Measurements from ENCODE around the gene ADAM22. TPM values are rescaled to one million over a fixed set of nuclear protein-coding genes. Genes with fewer than 3 reads are reported as not detected.

Gene ADAM22
- total and polyA plus RNA-seq, 4 donors: 0.04 to 0.61 (median 0.15) TPM

GRCh38 chr7:88146616-88147015 lies 212.6 kb downstream of the ADAM22 start (continued):
- TF ChIP-seq ZBTB33 (IDR thresholded peaks at IDR 0.05): no peak
- no peak for TF ChIP-seq YY1 (IDR thresholded peaks at IDR 0.05)
- no peak for TF ChIP-seq CTCF (IDR thresholded peaks at IDR 0.05; ENCODE audit: low read depth, low read length, missing input control)
- TF ChIP-seq NR2F2 (IDR thresholded peaks at IDR 0.05): no peak
- no peak for TF ChIP-seq JUND (IDR thresholded peaks at IDR 0.05)
- no peak for TF ChIP-seq FOXA1 (IDR thresholded peaks at IDR 0.05)

- no peaks in the 10 kb centered on the region for H3K27me3 ChIP-seq (ENCODE audit: control insufficient read depth in 4 of 4, insufficient read depth in 4 of 4, low read length in 3 of 4)
- no peak overlapping the region for H3K4me3 ChIP-seq (ENCODE audit: low read depth in 1 of 3, low read length in 3 of 3)
- no peaks in the 10 kb centered on the region for H3K4me1 ChIP-seq (ENCODE audit: control insufficient read depth in 4 of 4, insufficient read depth in 4 of 4, low read length in 3 of 4)
- no peak overlapping the region for H3K27ac ChIP-seq (ENCODE audit: low read depth in 1 of 2, low read length in 2 of 2)
- no peak for DNase-seq (ENCODE audit: low spot score)
- no peak overlapping the region for H3K9ac ChIP-seq (ENCODE audit: low read depth in 1 of 2, low read length in 2 of 2)
- no peaks in the 10 kb centered on the region for H3K36me3 ChIP-seq (ENCODE audit: control insufficient read depth in 4 of 4, insufficient read depth in 3 of 4, low read depth in 1 of 4, low read length in 3 of 4)
- TF ChIP-seq YY1 (IDR thresholded peaks at IDR 0.05) (no peak), SP1 (IDR thresholded peaks at IDR 0.05) (no peak), MAX (IDR thresholded peaks at IDR 0.05) (no peak), RXRA (IDR thresholded peaks at IDR 0.05) (no peak), REST (IDR thresholded peaks at IDR 0.05) (no peak), FOXA1 (IDR thresholded peaks at IDR 0.05) (no peak), HNF4A (conservative IDR thresholded peaks at IDR 0.05) (no peak), JUND (IDR thresholded peaks at IDR 0.05) (no peak), CTCF (IDR thresholded peaks at IDR 0.05; ENCODE audit: low read depth, low read length, missing input control) (no peak), EGR1 (IDR thresholded peaks at IDR 0.05; ENCODE audit: low read depth in 2 of 2) (no peak), FOXA2 (IDR thresholded peaks at IDR 0.05) (no peak), TAF1 (conservative IDR thresholded peaks at IDR 0.05) (no peak), NR2F2 (IDR thresholded peaks at IDR 0.05) (no peak), ZBTB33 (IDR thresholded peaks at IDR 0.05) (no peak), RAD21 (IDR thresholded peaks at IDR 0.05) (no peak), GABPA (IDR thresholded peaks at IDR 0.05 in 1 of 2, conservative IDR thresholded peaks at IDR 0.05 in 1 of 2) (no peak), HNF4G (IDR thresholded peaks at IDR 0.05) (no peak), ATF3 (IDR thresholded peaks at IDR 0.05) (no peak)
- no peaks in the 10 kb centered on the region for H3K9me3 ChIP-seq (ENCODE audit: control insufficient read depth in 4 of 4, low read length in 3 of 4)
Observed at GRCh38 chr7:88147341-88147740, 213.3 kb downstream of the ADAM22 start.

All from liver (tissue), 9 donors.